ENCODE measurements around the gene MAGI2.

MAGI2 gene

GRCh38 chr7:79298145-79298760 is 155.2 kb downstream of the MAGI2 start:
- DNase-seq: no peak

DNA sequence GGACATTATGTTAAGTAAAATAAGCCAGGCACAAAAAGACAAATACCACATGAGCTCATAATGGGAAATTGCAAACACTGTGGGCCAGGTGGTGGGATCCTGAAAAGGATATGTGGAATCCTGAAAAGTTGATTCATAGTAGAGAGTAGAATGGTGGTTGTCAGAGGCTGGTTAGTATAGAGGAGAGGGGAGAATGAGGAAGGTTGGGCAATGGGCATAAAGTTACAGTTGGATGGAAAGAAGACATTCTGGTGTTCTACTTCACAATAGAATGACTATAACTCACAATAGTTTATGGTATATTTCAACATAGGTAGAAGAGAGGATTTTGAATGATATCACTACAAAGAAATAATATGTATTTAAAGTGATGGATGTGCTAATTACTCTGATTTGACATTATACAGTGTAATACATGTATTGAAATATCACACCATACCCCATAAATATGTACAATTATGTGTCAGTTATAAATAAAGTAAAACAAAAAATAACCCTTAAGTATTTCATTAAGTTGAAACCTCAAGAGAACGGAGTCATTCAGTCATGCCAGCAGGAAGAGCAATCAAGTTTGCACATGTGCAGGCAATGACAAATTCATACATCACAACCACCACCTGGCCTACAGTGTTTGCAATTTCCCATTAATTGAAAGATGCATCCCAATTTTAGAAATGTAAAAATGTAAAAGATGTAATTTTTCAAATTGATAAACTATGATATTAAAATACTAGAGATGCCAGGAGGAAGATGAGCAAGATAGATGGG is 156.7 kb downstream of the MAGI2 start:
- no peak for DNase-seq

- DNase-seq: no peak
Measured at GRCh38 chr7:79293655-79294142, 159.8 kb downstream of the MAGI2 start.

GRCh38 chr7:79292834-79293233 is 160.6 kb downstream of the MAGI2 start:
- no peak for DNase-seq

DNA sequence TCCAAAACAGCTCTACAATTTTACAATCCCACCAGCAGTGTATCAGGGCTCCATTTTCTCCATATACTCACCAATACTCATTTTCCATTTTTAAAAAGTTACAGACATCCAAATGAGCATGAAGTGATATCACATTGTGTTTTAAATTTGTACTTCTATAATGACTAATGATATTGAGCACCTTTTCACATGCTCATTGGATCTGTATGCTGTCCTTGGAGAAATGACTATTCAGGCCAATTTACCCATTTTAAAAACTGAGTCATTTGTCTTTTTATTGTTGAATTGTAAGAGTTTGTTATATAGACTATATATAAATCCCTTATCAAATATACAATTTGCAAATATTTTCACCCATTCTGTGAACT is 162.0 kb downstream of the MAGI2 start:
- DNase-seq: no peak

GRCh38 chr7:79290841-79291497 is 162.5 kb downstream of the MAGI2 start:
- DNase-seq: no peak

DNA sequence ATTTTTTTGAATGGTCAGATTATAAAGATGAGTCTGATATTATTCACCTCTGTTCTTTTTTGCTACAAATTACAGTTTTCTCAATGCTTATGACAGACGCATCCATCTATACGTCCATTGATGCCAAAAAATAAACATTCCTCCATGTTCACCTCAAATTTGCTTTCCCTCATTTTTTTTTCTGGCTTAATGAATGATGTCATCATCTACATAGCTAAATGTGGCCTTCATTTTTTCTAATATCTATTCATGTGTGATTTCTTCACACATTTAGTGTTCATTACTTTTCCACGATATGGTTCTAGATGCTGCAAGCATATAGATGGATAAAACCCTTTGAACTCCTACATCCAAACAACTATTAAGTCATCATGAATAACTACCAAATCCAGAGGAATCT is 163.1 kb downstream of the MAGI2 start:
- no peak for DNase-seq

DNA sequence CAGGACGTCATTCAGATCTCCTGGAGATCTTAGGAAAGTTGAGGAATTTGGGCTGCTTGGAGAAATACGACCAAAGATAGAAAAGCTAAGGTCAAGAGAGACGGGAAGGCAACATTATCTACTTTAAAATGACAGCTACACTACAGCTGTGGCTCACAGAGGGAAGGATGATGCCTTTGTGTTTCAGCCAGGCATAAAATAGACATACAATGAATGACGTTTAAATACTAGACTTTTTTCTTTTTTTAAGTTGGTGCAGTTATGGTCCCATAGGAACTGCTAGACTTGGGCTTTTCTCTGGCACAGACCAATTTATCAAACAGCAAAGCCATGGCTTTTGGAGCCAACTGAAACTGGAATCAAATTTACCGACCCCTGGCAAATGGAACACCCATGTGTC is 164.8 kb downstream of the MAGI2 start:
- DNase-seq: no peak

GRCh38 chr7:79287981-79288380 is 165.5 kb downstream of the MAGI2 start:
- no peak for DNase-seq

DNA sequence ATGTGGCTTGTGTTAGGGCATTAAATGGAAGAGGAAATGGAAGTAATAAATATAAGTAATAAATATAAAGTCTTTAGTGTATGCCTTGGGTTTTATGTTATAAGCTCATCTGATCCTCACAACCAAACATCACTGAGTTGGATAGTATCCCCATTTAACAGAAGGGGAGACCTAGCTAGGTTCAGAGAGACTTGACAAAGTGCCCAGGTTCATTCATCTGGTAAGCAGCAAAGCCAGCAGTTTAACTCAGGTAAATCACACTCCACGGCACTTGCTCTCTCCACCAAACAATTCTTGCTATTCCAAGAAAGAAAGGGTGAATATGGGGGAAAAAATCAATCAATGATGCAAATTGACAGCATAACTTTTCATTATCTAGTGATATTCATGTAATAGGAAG is 167.3 kb downstream of the MAGI2 start:
- no peak for DNase-seq

DNA sequence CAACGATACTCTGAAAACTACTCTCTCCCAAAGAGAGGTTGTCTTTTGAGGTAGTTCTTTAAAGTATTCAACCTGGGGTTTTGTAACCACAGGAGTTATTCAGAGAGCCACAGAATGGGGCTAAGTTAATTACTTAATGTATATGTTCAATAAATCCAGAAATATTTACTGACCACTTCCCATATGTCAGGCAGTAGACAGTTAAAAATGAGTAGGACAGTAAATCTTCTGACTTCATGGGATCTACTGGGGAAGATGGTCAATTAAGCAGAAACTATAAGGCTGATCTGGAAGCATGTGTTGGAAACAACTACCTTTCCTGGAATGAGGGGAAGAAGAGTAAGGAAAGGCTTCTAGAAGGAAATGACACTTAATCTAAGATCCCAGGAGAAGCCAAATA is 167.7 kb downstream of the MAGI2 start:
- DNase-seq: no peak

- no peak for DNase-seq
Measured at GRCh38 chr7:79284211-79284610, 169.3 kb downstream of the MAGI2 start.

GRCh38 chr7:79282882-79283602 is 170.4 kb downstream of the MAGI2 start:
- DNase-seq: no peak

DNA sequence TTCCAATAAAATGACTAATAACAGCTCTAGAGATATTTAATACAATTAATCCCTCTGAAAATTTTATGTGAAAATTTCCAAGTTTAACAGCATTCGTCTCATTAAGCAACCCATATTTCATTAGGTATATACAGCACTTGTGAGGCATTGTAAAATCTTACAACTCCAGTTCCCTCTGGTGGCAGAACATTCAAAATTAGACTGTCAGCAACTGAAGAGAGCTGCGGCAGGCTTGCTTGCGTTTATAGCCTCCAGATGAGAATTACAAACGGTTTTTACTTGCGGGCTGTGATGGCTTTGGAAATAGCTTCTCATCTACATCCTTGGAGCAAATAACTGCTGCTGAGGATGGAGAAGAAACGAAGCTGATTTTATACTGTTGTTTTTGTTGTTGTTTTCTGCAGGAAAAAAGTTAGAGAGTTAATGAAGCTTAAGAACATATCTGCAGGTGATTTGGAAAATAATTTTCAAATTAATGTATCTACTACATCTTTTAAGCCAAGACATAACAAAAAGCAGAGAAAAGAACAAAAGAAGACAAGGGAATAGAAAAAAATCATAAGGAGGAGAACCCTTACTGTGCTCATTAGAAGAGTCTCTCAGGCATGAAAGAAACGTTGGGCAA is 171.3 kb downstream of the MAGI2 start:
- no peak for DNase-seq

GRCh38 chr7:79281426-79281825 is 172.0 kb downstream of the MAGI2 start:
- no peak for DNase-seq

- no peak for DNase-seq
Measured at GRCh38 chr7:79272938-79273337, 180.5 kb downstream of the MAGI2 start.

DNA sequence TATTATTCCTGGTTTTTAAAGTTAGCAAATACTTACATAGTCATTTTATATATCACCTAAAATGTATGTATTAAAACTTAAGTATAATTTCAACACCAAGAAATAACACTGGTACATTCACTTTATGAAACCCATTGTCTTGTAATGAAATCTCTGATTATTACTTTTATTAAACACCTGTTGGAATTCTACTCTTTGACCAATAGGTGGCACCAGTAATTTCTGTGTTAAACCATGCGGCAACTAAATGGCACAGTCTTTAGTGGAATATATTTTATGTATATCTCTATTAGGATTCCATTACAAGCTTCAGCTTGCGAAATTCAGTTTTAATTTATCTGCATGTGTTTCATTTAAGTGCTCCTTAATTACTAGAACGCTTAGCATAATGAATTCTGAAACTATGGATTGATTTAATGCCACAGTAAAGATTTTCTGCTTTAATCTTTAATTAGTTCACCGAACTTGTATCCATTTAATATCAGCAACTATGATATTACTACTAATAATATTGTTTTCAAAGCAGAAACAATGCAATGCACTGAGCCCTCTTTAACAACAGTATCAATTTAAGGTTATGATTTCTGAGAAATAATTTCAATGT is 181.3 kb downstream of the MAGI2 start:
- no peak for DNase-seq

- DNase-seq: no peak
Measured at GRCh38 chr7:79268730-79269129, 184.7 kb downstream of the MAGI2 start.

GRCh38 chr7:79258826-79259225 is 194.6 kb downstream of the MAGI2 start:
- DNase-seq: no peak

DNA sequence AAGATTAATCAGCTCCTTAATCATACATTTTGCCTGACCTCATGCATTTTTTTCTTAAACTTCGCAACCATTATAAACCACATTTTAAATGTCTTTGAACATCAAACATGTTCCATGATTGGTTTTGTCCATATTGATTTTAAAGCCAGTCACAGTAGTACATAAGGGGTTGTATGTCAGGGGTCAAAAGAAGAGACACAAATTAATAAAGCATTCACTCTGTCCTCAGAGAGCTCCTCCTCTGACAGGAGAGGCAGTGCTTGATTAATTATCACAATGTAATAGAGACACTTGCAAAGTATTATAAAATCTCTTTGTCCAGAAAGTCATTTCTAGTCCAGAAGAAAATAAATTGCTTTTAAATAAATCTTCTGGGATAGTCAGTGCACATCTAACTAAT is 195.5 kb downstream of the MAGI2 start:
- no peak for DNase-seq

DNA sequence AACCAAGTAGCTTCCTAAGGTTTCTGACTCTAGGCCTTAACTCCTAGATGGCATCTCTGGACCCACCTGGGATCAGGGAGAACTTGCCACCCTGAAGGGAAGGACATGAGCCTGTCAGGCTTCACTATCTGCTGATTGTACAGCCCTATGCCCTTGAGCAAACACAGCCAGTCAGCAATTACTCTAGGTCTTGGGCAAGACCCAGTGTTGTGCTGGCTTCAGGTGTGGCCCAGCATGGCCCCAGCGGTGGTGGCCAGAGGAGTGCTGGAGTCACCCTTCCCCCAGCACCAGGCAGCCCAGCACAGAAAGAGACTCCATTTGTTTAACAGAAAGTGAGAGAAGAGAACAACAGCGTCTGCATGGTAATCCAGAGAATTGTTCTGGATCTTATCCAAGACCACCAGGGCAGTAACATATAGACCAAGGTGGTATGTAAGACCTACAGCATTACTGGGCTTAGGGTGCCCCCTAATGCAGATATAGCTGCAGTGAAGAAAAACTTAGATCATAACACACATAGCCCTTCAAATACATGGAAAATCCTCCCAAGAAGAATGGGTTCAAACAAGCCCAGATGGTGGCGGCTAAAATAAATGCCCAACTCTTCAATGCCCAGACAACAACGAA is 207.7 kb downstream of the MAGI2 start:
- no peak for DNase-seq

- no peak for DNase-seq
Measured at GRCh38 chr7:79244482-79244881, 209.0 kb downstream of the MAGI2 start.
